NCI-H146 (cell line): Measurements from ENCODE around the gene HAVCR2.
"Not testable (repeated sequence)": the region's sequence is repeated elsewhere in the genome, so short reads cannot be mapped to it uniquely, and the experiment has no call there.

Experiments
- DNase-seq: peaks from one replicate; lab custom pipeline; 2025; lab: John Stamatoyannopoulos, UW

HAVCR2 gene

GRCh38 chr5:157088342-157088990 lies 20.4 kb downstream of the HAVCR2 start:
- no peak for DNase-seq

GRCh38 chr5:157086751-157087359 lies 22.0 kb downstream of the HAVCR2 start:
- no peak for DNase-seq

DNA sequence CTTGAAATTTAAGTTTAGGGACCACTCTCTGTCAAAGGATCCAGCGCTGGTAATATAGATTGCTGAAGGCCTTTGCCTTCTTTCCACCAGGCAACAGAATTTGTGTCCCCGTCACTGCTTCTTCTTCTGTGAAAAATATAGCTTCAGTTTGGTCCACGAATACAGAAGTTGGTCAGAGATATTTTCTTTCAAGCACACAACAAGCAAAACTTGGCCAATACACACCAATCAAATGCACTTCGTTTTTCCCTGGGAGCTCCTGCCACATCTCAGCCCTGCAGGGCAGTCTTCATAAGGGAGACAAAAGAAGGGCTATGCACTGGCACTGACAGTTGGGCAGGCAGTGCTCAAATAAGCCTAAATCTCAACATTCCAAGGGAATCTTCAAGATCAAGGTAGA lies 22.9 kb downstream of the HAVCR2 start:
- no peak for DNase-seq

DNA sequence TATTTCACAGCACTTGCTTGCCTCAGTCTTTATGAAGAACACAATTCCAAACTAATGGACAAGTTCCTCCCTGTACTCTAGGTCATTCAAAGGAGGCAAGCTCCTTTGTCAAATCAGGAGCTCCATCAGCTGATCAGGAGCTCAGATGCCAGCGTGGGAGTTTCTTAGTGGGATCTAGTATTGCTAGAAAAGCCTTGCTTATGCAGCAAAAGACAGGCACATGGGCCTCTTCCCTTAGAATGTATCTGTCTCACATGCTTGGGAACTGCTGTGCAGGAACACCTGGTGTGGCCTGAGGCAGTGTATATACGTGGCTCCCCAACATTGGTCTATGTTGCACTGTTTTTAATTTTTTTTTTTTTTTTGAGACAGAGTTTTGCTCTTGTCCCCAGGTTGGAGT lies 28.6 kb downstream of the HAVCR2 start:
- DNase-seq = no peak

DNA sequence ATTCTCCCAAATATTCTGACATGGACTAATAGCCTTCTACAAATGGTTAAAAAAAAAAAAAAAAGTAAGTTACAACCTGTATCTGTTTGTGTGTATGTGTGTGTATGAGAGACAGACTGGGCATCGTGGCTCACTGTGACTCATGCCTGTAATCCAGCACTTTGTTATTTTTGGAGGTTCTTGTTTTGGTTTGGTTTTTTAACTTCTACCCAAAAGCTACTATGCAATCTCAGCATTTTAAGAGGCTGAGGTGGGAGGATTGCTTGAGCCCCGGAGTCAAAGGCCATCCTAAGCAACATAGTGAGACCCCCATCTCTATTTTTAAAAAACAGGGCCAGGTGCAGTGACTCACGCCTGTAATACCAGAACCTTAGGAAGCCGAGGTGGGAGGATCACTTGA lies 32.3 kb downstream of the HAVCR2 start:
- no peak for DNase-seq

GRCh38 chr5:157072508-157072907 lies 36.3 kb downstream of the HAVCR2 start:
- DNase-seq = no peak

DNA sequence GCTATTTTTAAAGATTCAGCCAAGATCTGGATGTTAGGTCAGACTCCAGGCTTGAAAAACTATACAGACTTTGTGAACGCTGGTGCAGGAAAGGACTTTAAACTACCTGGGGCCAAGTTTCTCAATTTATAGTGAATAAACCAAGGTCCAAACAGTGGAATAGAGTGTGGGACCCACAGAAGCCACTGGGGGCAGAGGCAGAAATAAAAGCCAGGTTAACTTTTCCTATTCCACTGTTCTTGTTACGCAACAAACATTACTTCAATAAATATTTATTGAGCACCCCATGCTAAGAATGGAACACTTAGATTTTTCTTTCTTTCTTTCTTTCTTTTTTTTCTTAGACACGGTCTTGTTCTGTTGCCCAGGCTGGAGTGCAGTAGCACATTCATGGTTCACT lies 38.9 kb downstream of the HAVCR2 start:
- DNase-seq = no peak

- DNase-seq = no peak
Measured at GRCh38 chr5:157068785-157069184, 40.1 kb downstream of the HAVCR2 start.

DNA sequence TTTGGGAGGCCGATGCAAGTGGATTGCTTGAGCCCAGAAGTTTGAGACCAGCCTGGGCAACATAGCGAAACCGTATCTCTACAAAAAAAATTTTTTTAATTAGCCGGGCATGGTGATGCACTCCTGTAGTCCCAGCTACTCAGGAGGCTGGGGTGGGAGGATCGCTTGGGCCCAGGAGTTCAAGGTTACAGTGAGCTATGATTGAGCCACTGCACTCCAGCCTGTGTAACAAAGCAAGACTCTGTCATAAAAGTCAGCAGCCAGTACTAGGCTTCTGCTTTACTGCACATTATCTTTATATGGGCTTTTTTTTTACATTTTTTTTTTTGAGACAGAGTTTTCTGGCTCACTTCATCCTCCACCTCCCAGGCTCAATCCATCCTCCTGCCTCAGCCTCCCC lies 40.5 kb downstream of the HAVCR2 start:
- DNase-seq = no peak

- DNase-seq = no peak
Measured at GRCh38 chr5:157067005-157067404, 41.8 kb downstream of the HAVCR2 start.

GRCh38 chr5:157066080-157066479 lies 42.8 kb downstream of the HAVCR2 start:
- no peak for DNase-seq

DNA sequence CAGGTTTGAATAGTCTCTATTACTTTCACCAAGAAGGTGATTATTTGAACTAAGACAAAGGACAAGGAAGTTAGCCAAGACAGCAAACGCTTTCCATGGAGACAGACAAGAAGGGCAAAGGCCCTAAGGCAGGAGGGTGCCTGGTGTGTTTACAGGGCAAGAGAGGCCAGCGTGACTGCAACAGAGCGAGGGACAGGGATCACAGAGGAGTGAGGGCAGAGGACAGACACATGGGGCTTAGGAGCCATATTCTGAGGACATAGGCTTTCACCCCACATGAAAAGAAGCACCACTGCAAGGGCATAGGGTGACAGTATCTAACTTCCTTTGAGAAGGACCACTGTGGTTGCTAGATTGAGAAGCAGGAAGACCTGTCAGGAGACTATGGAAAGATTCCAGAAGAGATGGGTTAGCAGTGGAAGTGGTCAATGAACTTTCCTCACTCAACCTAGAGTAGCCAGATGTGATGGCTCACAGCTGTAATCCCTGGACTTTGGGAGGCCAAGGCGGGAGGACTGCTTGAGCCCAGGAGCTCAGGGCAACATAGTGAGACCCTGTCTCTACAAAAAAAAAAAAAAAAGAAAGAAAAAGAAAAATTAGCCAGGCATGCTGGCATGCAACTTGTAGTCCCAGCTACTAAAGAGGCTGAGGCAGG lies 44.9 kb downstream of the HAVCR2 start:
- DNase-seq = no peak

DNA sequence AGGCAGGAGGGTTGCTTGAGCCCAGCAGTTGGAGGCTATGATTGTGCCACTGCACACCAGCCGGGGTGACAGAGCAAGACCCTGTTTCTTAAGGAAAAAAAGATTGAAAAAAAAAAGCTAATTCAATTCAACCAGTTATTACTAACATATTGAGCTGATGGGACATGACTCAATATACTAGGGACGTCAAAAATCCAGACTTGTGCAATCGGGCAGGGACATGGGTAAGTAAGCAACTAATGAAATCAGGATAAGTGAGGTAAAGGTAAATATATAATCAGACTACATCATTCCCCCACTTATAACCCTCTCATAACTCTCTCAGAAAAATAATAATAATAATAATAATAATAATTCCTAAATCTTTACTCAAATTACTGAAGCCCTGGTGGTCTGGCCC lies 49.0 kb downstream of the HAVCR2 start:
- no peak for DNase-seq

DNA sequence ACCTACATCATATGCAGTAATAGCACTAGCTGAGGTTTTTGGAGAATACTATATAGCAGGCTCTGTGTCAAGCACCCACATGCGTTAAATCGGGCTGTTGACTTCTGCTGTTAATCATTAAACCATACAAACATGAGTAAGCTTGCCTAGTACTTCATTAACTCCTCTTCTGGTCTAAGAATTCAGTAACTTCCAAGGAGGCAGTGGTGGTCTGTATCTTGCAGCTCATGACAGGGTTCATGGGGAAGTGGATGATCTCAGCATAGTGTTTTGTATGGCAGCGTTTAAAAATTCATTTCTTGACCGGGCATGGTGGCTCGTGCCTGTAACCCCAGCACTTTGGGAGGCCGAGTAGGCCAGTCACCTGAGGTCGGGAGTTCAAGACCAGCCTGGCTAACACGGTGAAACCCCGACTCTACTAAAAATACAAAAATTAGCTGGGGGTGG lies 49.7 kb downstream of the HAVCR2 start, which contains the start of gene HAVCR1:
Gene HAVCR1 (minus strand): TSS at position 24 of the 447 bp plus-strand sequence. CDS start 1,173 bp downstream, outside the sequence.
- no peak for DNase-seq

DNA sequence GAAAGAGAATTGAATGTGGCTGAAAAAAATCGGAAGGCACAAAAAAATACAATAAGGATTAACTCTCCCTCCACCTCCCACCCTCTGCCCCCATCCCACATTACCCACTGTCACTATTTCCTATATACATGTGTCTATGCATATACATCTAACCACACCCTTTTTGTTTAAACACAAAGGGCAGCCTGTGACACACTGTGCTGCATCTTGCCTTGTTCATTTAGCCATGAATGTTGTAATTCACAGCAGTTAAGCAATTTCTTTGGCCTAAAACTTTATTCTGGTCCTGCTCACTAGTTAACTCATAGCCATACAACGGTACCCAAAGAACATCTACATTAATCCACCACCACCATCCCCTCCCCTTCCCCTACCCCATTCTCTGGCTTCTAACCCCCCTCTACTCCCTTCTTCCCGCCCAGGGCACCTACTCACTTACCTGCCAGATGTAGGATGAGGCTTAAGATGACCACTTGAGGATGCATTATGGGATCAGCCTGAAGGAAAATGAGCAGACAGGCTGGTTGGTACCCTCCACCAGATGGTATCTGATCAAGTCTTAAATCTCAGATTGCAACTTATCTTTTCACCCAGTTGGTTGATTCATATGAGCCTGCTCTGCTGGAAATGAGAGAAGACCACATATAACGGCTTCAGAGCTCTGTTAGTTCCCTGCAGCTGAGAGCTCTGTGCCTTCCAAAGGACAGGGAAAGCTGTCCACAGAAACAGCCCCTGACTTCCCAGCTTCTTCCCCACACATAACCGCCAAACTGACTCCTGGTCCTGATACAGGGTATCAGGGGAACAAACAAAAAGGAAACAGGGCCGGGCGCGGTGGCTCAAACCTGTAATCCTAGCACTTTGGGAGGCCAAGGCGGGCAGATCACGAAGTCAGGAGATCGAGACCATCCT lies 51.1 kb downstream of the HAVCR2 start:
- DNase-seq = no peak

DNA sequence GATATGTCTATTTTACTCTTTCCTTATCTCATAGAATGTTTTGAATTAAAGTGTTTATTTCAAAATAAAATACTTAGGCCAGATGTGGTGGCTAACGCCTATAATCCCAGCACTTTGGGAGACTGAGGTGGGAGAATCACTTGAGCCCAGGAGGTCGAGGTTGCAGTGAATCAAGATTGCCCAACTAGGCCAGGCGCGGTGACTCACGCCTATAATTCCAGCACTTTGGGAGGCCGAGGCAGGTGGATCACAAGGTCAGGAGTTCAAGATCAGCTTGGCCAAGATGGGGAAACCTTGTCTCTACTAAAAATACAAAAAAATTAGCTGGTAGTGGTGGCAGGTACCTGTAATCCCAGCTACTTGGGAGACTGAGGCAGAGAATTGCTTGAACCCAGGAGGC lies 52.0 kb downstream of the HAVCR2 start:
- DNase-seq = not testable (repeated sequence)

DNA sequence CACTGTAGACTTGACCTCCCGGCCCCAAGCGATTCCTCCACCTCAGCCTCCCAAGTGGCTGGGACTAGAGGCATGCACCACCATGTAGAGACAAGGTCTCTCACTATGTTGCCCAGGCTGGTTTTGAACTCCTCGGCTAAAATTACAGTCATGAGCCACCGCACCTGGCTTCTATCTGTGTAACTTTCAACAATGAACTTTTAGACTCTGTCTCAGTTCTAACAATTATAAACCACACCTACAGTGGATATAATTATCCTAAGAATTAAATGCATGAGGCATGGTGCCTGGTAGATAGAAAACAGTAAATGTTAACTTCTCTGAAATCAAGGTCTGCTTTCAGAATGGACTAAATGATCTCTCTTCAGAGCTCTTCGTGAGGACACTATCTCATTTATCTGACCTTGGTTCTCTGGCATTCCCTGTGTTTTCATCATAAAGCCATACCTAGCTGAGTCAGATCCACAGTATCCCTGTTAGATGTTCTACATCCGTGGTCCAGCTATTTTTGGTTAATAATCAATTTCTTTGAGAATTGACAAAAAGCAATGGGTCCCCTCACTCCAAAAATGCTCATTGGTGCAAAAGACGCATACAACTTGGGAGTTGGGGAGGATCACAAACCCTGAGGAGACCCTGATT lies 57.1 kb downstream of the HAVCR2 start:
- DNase-seq = no peak

- no peak for DNase-seq
Measured at GRCh38 chr5:157050050-157050449, 58.8 kb downstream of the HAVCR2 start.

- no peak for DNase-seq
Measured at GRCh38 chr5:157049605-157050004, 59.2 kb downstream of the HAVCR2 start.

GRCh38 chr5:157047898-157048297 lies 60.9 kb downstream of the HAVCR2 start:
- DNase-seq = no peak

DNA sequence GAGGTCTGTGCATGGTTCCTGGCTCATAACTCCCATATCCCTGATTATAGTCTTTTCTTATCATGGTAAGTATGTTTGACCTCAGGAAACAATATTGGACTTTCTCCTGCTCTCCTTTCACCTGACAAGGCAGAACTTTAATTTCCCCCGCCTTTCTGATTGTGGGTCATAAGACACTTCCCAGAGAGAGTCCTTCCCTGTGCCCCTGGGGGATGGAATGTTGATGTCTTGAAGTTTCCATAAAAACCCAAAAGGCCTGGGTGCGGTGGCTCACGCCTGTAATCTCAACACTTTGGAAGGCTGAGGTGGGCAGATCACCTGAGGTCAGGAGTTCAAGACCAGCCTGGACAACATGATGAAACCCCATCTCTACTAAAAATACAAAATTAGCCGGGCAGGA lies 61.8 kb downstream of the HAVCR2 start:
- not testable (repeated sequence) for DNase-seq

- DNase-seq = no peak
Measured at GRCh38 chr5:157046041-157046440, 62.8 kb downstream of the HAVCR2 start.
